ENCODE results near the gene RNF208. TPM values are rescaled to one million over a fixed set of nuclear protein-coding genes. Genes with fewer than 3 reads are reported as not detected.

Gene RNF208
- total RNA-seq, 1 donor from 2014 or later, result 31.5 TPM

- H3K4me3 ChIP-seq, result peak overlapping the region; percentile 50
These were observed 14.9 kb upstream of the RNF208 start for GRCh38 chr9:137236936-137237421.

GRCh38 chr9:137236238-137236935, 14.3 kb upstream of the RNF208 start:
- intact Hi-C loops (cut with micrococcal nuclease), result loop anchor here (5.0 kb wide), 1 partner anchor 119 kb away; no protein-coding TSS in a partner anchor
- peak; percentile 99 for TF ChIP-seq CTCF (IDR thresholded peaks at IDR 0.05; ENCODE audit: borderline replicate concordance)
- H3K9me3 ChIP-seq (replicated peaks), result no peaks in the 10 kb centered on the region
- H3K27me3 ChIP-seq (ENCODE audit: low read depth), result peaks cover 44% of the 10 kb centered on the region
- H3K4me1 ChIP-seq, result peaks cover 53% of the 10 kb centered on the region
- peak overlapping the region; percentile 50 for H3K4me3 ChIP-seq
- H3K36me3 ChIP-seq, result no peaks in the 10 kb centered on the region
- peak; percentile 87 for DNase-seq
- no peak overlapping the region for H3K27ac ChIP-seq (replicated peaks)

More at GRCh38 chr9:137236936-137237421, 14.9 kb upstream of the RNF208 start:
- peaks cover 57% of the 10 kb centered on the region for H3K4me1 ChIP-seq
- no peak overlapping the region for H3K27ac ChIP-seq (replicated peaks)
- TF ChIP-seq CTCF (IDR thresholded peaks at IDR 0.05; ENCODE audit: borderline replicate concordance), result no peak
- H3K36me3 ChIP-seq, result peaks cover 4% of the 10 kb centered on the region
- no peaks in the 10 kb centered on the region for H3K9me3 ChIP-seq (replicated peaks)
- no peak for DNase-seq
- intact Hi-C loops (cut with micrococcal nuclease), result loop anchor here (5.0 kb wide), 1 partner anchor 120 kb away; no protein-coding TSS in a partner anchor
- peaks cover 38% of the 10 kb centered on the region for H3K27me3 ChIP-seq (ENCODE audit: low read depth)

DNA sequence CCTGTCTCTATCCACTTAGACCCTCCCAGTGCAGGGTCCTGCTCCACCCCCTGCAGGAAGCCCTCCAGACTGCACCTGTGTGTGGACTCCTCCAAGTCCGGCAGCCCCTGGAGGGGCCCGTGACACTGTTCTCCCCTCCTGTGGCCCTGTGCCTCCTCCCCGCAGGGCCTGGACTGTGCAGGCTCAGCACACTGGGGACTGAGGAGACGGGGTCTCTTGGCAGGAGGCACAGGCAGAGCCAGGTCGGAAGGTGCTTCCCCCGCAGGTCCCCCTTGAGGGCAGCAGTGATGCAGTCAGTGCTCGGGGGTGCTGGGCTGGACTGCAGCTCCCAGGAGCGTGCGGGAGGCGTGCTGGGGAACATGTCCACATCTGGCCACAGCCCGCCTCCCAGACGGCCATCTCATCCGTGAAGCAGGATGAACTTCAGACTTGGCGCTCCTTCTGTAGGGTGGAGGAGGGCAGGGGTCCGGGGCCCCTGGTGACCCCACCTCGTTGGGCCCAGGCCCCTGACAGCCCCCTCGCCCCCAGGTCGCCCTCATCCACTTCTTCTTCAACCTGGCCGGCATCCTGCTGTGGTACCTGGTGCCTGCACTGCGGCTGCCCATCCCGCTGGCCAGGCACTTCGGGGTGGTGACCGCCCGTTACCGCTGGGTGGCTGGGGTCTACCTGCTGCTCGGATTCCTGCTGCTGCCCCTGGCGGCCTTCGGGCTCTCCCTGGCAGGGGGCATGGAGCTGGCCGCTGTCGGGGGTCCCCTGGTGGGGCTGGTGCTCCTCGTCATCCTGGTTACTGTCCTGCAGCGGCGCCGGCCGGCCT, 13.6 kb upstream of the RNF208 start:
- Histone ChIP-seq H3K9me3 (replicated peaks) (no peaks in the 10 kb centered on the region), H3K36me3 (no peaks in the 10 kb centered on the region), H3K4me1 (peaks cover 53% of the 10 kb centered on the region), H3K27me3 (ENCODE audit: low read depth) (peaks cover 52% of the 10 kb centered on the region), H3K27ac (replicated peaks) (no peak overlapping the region), H3K4me3 (peak overlapping the region; percentile 50)
- no peak for TF ChIP-seq CTCF (IDR thresholded peaks at IDR 0.05; ENCODE audit: borderline replicate concordance)
- intact Hi-C loops (cut with micrococcal nuclease), result loop anchor here (5.0 kb wide), 1 partner anchor 118 kb away; no protein-coding TSS in a partner anchor
- no peak for DNase-seq

DNA sequence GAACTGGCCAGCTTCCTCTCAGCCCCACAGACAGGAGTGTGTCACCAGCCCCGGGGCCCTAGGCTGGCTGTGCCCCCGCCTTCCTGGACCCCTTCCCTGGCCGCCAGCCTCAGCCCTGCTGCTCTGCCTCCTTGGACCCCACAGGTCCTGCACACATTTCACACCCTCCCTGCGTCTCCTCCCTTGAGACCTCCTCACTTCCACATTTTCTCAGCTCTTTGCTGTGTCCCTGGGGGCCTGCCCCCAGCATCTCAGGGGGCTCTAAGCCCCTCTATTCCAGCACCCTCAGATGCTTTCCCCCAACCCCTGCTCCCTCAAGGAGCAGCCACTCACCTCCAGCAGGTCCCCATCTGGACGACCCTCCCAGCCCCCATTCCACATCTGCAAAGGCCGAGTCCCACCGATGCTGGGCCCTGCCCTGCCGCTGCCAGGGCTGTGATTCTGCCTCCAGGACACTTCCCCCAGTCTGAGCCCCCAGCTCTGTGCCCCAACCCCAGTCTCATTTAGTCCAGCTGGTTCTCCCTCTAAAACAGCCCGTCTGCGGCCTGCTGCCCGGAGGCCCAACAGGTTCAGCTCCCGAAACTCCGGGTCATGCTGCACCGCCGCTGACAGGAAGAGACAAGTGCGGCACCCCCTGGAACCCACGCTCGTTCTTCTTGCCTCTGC, 12.9 kb upstream of the RNF208 start:
- H3K4me3 ChIP-seq, result no peak overlapping the region
- TF ChIP-seq CTCF (IDR thresholded peaks at IDR 0.05; ENCODE audit: borderline replicate concordance), result no peak
- no peaks in the 10 kb centered on the region for H3K36me3 ChIP-seq
- intact Hi-C loops (cut with micrococcal nuclease), result loop anchor here (5.0 kb wide), 1 partner anchor 118 kb away; no protein-coding TSS in a partner anchor
- DNase-seq, result no peak
- no peak overlapping the region for H3K27ac ChIP-seq (replicated peaks)
- peaks cover 59% of the 10 kb centered on the region for H3K27me3 ChIP-seq (ENCODE audit: low read depth)
- no peaks in the 10 kb centered on the region for H3K9me3 ChIP-seq (replicated peaks)
- peaks cover 46% of the 10 kb centered on the region for H3K4me1 ChIP-seq

- no peak for DNase-seq
- H3K4me1 ChIP-seq, result peaks cover 39% of the 10 kb centered on the region
- no peak for TF ChIP-seq CTCF (IDR thresholded peaks at IDR 0.05; ENCODE audit: borderline replicate concordance)
- intact Hi-C loops (cut with micrococcal nuclease), result no loop called here
- no peaks in the 10 kb centered on the region for H3K36me3 ChIP-seq
- H3K9me3 ChIP-seq (replicated peaks), result no peaks in the 10 kb centered on the region
- H3K27ac ChIP-seq (replicated peaks), result no peak overlapping the region
- no peak overlapping the region for H3K4me3 ChIP-seq
- peaks cover 66% of the 10 kb centered on the region for H3K27me3 ChIP-seq (ENCODE audit: low read depth)
These were observed 12.1 kb upstream of the RNF208 start for GRCh38 chr9:137234055-137234697.
